Activated CD4-positive, alpha-beta T cell treated with anti-CD3 and anti-CD28 coated beads for 48 hours (primary cell): ENCODE results near the gene PPP1R3C.

Source experiments
- DNase-seq: peaks from one replicate; pipeline ENCODE4 v3.0.0-alpha.2; 2020

PPP1R3C gene

DNA sequence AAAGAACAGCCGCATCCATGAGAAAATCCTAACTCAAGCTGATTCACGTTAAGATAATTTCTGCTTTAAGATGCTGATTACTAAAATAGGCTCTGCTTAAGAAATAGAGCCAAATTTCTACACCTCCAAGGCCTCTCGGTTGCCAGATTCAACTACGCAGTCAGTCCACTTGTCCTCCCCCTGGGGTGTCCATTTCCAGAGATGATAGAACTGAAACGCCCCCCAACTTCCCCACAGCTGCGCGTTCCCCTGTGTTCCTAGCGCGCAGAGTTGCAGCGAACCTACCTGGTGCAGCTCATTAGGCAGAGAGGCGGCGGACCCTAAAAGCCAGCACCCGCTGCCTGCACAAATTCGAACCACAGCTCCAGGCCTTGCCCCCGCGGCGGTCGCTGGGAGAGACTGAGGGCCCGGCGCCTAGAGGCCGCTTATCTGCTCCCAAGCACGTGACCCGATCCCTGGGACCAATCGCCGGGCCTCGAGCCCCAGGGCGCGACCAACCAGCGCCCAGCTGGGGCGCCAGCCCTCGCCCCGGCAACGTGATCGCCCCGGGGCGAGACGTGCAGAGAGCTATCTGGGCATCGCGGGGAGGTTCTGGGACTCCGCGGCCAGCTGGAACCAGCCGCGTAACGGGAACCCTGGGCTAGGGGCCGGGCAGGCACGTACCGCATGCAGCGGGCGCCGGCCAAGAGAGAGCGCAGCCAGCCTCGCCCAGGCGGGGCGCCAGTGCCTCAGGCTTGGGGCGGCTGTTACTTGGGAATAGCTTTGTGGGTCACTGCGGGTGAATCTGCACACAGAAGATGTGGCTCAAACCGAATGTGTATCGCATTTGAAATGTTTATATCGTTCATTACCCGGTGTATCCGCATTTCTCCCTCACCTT is at the start of gene PPP1R3C:
Gene PPP1R3C, minus strand, starts transcription at position 401 of the 880 bp plus-strand sequence. Its CDS starts 102 bp downstream, at position 299.
- peak; percentile 74 for DNase-seq

DNA sequence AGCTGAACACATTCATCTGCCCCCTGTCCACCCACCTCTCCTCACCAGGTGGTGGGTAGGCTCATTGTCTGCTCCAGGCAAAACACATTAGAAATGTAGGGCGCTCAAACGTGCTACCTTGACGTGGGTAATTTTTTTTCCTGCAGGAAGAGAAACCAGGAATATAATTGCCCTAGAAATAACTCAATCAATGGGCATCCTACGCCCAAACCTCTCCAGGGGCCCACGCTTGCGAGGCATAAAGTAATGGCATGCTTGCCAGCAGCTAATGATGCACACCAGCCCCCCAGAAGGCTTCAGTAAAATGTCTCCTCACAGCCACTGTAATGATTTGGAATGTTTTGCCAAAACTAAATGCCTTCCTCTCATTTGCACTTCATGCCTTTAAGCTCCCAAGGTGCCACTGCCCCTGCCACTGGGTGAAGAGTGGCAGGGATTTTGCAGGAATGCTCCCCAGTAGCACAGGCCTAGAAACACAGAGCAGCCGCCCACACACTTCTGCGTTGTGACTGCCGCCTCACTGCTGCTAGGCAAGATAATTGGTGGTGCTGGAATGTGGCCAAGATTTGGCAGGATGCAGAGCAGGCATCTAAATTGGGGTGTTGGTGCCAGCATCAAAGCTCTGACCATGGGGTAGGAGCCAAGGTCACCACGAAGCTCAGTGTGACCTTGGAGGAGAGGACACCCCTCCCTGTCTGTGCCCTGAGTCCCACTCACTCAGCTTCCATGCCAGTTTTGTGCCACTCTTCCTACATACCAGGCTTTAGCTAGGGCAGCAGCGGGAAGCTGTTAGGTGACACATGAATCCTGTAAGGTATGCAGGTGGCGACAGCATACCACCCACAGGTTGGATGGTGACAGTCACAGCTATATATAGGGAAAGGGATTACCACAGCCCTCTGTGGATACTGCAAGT is 48.7 kb upstream of the PPP1R3C start:
- DNase-seq, result peak; percentile 39

DNA sequence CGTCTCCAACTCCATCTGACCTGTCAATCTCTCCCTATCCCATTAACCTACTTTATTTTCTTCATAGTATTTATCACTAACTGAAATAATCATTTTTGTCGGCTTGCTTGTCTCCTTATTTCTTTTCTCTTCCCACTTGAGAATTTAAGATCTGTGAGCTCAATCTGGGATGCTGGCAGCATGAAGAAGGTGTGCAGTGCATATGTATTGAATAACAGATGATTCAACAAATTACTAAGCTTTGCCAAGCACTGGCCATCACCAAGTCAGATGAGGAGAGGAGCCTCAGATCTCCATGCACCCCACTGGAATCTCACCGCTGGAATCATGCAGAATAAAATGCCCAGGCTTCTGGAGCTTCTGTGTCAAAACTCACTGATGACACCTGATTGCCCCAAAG is 47.6 kb upstream of the PPP1R3C start:
- DNase-seq, result no peak

DNA sequence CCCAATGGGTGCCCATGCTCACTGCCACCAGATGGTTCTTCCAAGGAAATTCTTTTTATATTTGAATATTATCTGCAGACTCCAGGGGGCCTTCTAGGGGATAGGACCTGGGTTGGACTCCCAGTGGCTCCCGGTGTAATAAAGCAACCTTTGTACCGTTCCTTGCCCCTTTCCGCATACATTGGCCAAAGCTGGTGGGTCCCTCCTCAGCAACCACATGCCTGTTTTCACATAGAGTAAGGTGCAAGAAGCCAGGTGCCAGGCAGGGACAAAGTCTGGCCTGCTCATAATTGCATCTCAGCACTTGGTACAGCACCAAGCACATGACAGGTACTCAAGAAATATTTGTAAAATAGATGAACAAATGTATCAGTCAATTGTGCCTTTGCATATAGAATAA is 46.4 kb upstream of the PPP1R3C start:
- DNase-seq, result no peak

DNA sequence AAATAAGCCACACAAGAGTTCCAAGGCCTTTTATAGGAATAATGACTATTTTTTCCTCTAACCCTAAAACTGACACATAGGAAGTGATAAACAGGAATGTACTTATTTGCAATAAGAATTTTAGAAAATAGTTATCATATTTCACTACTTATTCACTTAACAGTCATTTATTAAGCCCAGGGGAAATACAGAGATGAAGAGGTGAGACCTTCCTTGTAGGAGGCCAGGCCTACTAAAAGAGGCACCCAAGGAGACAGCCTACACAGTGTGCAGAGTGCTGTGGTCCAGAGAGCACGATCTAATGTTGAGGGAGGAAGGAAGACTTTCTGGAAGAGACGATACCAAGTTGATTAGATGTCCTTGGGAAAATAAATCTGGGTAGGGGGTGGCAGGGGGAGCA is 45.0 kb upstream of the PPP1R3C start:
- no peak for DNase-seq

DNA sequence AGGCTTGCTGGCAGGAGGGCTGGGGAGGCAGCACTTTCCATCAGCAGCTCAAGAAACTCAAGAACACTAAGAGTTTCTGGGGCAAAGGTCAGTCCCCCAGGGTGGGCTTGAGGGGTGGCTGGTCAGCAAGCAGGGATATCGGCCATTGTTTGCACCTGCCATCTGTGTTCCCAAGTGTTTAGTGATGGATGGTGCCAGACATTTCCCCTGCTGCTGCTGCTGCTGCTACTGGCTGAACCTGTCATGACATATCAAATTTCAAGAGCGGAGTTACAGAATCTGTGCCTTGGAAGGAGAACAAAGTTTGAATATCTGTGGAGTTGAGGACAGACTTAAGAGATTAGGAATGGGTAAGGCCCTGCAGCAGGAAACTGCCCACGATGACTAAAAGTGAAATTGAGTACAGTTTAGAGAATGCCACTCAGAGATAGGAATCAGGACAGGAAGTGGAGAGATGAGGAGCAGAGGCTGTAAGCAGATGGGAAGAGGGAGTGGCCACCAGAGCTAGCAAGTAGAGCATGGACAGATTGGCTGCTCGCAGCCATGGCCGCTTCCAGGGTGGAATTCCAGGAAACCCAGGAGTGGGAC is 39.2 kb upstream of the PPP1R3C start:
- DNase-seq, result no peak

DNA sequence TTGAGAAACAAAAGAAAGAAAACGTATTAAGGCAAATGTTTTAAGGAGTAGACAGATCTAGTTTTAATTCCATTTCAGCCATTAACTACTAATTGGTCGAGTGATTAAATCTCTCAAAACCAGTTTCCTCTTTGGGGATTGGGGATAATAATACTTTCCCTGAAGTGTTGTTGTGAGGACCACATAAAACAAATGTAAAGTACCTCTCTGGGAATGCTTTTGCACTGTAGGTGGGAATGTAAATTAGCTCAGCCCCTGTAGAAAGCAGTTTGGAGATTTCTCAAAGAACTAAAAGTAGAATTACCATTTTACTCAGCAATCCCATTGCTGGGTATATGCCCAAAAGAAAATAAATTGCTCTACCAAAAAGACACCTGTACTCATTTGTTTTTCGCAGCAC is 36.0 kb upstream of the PPP1R3C start:
- no peak for DNase-seq

DNA sequence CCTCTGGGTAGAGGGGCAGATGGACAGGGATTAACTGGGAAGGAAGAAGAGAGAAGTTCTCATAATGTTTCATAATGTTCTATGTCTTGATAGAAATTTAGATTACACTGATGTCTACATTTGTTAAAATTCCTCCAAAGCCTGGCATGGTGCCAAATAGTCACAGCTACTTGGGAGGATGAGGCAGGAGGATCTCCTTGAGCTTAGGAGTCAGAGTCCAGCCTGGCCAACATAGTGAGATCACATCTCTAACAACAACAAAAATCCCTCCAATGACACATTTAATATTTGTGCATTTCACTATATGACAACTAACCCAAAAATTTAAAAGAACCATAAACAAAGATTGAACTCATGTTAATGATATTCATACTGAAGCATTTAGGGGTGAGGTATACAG is 33.0 kb upstream of the PPP1R3C start:
- no peak for DNase-seq

DNA sequence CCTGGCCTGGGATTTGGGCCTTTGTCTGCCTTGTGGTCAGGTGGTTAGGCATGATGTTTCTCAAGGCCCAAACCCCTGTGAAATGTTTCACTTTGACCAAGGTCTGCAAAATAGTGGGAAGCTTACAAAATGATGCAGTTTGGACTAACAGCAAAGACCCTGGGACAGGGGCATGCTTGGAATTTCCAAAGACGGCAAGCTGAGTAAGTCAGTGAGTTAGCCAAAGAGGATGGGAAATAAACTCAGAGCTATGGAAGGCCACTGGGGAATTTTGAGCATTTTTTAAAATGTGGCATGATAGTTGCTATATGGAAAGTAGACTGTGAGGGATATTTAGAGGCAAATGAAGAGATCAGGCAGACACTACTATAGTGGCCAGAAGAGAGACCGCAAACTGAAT is 31.6 kb upstream of the PPP1R3C start:
- DNase-seq, result no peak

DNA sequence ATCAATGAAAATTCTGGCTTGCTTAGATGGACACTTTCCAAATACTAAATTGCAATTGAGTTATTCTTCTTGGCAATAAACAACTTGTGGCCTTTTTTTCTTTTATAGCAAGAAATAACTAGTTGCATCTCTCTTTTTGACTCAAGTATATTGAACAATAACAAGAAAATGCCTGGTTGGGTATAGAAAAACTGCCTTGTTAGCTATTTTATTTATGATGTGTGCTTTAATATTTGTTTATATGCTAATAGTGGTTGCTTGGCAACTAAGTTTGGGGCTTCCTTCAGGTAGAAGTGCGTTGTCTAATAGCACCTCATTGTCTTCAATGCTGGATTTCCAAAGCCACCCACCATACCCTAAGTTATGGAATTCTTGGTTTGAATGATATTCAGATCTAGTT is 30.1 kb upstream of the PPP1R3C start:
- DNase-seq, result no peak

DNA sequence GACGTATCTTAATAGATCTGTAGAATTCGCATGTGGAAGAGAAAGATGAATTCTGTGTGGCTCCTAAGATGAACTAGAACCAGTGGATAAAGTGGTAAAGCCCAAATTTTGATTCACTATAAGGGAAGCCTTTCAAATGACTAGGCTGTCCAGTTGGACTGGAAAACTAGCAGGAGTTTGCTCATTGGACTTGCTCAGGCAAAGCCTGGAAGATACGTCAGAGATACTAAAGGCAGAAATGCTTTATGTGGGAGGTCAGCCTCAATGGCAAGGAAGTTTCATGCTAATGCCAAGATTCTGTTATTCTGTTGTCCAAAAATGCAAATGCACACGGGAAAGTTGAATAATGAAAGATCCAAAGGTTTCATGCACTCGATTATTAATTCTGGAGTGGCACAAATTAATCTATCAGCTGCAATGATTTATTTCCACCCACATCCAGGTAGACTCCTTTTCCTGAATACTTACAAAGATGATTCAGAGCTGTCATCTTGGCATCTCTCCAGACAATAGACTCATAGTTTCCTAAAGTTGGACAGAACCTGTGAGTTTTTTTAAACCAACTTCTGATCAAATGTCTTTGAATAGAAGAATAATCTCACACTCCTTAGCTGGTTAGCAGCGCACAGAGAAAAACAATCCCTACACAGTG is 20.5 kb upstream of the PPP1R3C start:
- DNase-seq, result no peak

DNA sequence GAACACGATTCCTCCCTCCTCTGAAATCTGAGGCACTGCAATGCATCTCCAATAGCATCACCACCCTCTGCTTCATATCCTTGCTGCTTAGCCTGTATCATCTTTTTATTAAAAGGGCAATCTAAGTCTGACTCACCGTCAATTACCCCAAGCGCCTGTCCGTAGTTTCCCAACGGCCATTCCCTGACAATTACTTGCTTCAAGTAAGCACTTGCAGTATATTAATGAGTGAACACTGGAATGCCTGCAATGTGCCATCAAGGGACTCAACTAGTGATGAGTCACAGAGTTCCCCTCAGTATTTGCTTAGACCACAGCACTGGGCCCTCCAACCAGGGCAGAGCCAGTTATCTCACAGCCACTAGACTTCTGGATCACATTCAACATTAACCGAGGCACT is 19.5 kb upstream of the PPP1R3C start:
- no peak for DNase-seq

DNA sequence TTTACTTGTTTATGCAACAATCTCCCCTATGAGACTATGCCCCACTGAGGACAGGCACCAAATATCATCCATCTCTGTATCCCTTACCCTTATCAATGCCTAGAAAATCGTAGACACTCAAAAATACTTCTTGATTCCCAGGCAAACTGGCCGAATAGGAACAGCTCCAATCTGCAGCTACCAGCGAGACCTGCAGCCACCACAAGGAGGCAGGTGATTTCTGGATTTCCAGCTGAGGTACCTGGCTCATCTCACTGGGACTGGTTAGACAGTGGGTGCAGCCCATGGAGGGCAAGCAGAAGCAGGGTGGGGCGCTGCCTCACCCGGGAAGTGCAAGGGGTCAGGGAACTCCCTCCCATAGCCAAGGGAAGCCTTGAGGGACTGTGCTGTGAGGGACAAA is 10.8 kb upstream of the PPP1R3C start:
- no peak for DNase-seq

DNA sequence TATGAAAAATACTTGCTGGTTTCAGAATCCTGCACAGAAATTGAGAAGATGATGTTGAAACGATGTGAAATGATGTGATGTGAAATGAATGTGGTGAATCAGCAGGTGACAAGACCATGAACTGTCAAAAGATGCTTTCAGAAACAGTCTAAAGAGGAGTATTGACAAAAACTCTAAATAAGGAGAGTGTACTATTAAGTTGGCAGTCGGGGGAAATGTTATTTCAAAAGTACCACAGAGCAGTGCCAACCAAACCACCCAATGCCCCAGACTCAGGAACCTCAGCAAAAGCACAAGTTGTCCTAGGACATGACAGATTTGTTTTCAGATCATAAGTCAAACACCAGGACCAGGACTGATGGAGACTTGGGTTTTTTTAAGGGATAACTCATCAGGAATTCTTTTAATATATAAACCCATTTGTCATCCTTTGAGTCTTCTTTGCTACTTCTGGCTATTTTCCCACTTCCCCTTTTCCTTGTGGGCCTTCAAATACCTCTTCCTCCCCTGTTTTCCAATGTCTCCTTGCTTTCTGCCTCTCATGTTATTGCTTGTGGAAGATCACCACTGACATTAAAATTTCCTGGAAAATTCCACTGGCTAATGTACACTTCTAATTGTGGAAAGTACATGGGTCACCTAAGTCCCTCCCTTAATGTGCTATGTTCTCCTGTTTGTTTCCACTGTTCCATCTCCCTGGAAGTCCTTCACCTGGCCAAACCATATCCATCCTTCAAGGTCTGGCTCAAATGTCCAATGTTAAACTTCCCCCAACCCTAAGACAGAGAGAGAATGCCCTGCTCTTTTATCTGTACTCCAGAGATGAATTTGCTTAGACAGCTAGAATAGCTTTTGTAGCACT is 10.2 kb upstream of the PPP1R3C start:
- no peak for DNase-seq

DNA sequence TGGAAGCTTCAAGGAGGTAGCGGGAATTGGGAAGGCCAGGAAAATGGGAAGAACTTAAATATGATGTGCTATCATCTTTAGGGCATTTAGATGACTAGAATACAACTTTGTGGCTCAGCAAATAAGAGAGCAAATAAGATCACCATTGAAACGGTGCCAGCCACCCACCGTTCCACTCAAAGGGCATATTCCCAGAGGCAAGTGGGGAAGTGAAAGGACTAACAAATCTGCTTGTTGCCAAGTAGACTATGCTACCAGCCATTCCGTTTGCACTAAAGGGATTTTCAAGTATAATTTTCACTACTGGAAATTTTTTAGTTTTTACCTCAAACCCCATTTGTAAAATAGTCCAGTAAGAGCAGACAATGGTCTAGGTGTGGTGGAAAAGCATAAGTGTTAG is 4.0 kb upstream of the PPP1R3C start:
- no peak for DNase-seq

DNA sequence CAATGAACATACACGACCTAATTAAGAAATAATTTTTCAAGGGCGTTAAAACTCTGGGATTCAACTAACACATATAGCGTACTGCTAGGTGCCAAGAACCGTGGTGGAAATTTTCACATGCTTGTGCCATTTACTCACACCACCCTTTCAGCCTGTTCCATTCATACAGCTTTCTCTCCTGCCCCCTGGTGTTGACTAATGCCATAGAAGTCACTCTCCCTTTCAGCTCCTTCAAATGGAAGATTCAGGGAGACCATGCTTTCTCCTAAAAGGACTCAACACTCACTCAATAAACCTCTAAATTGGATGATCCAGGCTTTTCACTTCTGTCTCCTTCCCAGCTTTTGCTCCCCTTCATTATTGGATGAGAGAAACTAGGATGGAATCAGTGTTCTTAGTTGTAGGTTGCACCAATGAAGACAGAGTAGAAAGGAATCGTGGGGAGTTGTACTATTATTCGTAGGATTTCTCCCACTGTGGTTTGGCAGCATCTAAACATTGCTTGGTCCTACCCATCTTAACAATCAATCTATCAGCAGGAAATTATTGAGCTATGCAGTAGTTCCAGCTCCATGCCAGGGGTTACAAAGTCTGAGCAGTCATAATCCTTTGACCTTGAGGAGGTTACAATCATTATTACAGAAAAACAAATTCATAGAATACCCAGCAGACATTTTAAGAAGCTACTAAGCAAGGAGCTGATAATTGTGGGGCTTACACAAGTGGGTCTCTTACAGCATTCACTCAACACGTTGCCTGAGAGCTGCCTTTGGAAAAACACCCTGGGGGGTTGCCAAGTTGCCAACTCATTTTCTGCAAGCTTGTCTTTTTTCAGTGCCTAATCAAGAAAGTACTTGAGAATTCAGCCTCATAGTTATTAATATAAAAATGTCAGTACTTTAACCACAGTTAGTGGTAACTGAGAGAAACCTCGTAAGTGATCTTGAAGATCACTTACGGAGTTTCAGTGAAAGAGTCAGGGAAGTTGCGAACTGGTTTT is 2.8 kb upstream of the PPP1R3C start:
- DNase-seq, result peak; percentile 65

DNA sequence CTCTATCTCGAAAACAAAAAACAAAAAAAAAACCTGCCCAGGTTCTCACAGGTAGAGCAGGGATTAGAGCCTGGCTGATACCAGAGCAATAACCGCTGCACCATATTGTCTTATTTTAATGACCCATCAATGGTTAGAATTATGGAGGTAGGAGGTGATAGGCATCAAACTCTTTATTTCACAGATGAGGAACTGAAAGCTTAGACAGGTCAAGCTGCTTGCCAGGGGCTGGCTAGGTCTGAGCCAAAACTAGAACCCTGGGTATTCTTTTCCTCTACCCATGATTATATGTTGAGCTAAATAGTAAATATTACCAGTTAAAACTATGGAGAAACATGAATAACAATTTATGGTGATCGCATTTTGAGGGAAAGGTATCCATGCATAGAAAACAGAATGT is 2.0 kb upstream of the PPP1R3C start:
- DNase-seq, result no peak

DNA sequence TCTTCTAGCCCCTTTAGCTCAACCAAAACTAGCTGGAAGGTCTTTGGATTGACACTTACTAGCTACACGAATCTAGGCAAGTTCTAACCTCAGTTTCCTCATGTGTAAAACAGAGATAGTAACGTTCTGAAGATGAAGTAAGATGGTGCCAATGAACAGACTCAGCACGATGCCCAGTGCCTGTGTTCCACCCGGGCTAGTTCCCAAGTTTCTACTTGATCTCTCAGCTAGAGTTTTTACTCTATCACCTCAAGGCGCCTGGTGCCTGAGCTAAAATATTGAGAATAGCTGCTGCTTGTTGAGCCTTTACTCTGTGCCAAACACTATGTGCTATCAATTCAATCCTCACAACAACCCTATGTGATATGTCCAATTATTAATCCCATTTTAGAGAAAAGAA is 1.4 kb upstream of the PPP1R3C start:
- DNase-seq, result no peak

DNA sequence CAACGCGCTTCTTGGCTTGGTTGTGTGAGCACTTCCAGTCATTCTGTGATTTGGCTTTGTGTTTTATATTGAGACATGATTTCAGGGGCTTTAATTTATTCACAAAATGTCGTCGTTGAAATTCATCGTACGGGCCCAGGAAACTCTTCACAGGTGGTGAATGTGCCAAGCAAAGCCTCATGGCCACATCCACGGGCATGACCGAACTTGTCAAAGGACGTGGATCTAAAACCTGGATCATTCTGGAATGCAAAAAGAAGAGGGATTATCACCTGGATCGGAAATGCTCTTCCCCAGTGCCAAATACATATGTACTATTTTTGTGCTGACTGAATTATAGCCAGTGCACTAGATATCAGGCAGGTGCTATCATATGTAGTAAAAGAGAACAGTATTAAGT is 2.2 kb downstream of the PPP1R3C start:
- DNase-seq, result no peak

DNA sequence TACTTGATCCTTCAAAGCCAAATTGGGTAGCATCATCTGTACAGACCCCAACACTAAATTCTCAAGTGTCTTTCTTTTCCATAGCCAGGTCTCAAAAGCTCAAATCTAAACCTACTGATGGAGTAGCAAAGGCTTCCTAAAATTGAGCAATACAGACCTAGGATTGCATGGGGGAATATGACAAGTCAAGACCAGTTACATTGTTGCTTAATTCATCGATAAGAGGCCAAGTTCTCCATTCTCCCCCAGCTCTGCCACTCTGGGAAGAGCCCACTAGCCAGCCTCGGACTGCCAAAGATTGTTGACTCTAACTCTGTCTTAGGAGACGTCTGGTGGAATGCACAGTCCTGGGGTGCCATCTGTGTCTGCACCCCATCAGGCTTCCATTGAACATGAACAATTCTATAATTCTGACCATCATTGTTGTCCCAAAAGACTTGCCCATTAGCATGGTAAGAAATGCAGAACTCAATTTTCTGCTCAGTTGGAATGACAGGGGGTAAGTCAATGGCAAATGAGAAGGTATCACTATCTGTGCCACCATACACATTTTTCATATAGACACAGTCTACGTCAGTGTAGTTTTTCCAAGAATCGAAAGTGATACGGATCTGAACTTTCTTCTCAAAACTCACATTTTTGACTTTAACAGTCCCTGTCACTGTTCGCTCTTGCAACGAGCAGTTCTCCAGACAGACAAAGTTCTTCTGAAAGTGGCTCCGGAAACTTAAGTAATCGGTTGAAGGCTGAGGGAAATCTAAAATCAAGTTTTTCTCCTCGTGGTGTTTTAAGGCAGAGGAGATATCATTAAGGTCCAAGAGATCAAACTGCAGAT is 2.9 kb downstream of the PPP1R3C start:
- DNase-seq, result no peak
